GM19468 (cell line): ENCODE results near the gene DPYSL3.
"Not testable (repeated sequence)": the region's sequence is repeated elsewhere in the genome, so short reads cannot be mapped to it uniquely, and the experiment has no call there.

Source experiments
- ATAC-seq: cut with Tn5 transposase; IDR thresholded peaks from one replicate; pipeline ENCODE4 v1.9.1; 2021; ENCODE audit warnings: mild to moderate bottlenecking, moderate library complexity, moderate number of reproducible peaks; ENCODE audit not compliant: unreplicated experiment; ENCODE audit errors: extremely low read depth

Gene DPYSL3

DNA sequence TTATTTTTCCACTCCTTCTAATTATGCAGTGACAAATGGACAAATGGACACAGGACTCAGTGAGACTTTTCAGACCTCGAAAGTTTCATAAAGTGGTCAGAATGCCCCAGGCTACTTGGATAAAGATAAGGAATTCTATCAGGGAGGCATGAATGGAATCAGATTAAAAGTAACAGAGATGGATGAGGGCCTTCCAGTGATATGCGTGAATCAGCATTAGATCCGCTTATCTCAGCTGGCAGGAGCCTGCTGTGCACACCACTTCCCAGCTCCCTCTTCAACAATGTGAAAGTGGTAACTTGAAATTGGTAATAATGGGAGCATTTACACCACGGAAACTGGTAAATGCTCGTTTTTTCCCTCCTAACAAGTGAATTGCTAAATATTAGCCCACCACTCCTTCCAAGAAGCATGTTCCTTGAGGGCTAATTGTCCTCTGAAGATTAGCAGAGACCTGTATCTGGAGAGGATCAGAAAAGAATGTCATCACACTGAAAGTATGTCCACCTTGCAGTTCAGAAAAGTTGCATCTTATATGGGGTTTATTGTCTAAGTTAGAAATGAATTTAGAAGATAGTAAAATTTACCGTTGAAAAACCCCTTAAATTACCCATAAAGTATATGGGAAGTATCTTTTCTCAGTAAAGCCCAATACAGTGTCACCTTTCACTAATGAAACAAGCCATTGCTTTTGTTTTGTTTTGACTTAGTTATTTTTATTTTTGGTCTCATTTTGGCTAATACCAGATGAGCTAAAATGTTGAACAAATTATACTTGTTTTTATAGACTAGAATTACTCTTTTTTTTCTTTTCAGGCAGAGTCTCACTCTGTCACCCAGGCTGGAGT lies 125.3 kb downstream of the DPYSL3 start:
- ATAC-seq: no peak

- ATAC-seq: no peak
Observed at GRCh38 chr5:147382776-147383175, 127.1 kb downstream of the DPYSL3 start.

GRCh38 chr5:147381555-147381954 lies 128.3 kb downstream of the DPYSL3 start:
- no peak for ATAC-seq

- ATAC-seq: no peak
Observed at GRCh38 chr5:147377682-147378081, 132.2 kb downstream of the DPYSL3 start.

- ATAC-seq: no peak
Observed at GRCh38 chr5:147375151-147375550, 134.7 kb downstream of the DPYSL3 start.

- no peak for ATAC-seq
Observed at GRCh38 chr5:147373328-147373727, 136.5 kb downstream of the DPYSL3 start.

- ATAC-seq: no peak
Observed at GRCh38 chr5:147372191-147372590, 137.7 kb downstream of the DPYSL3 start.

- ATAC-seq: no peak
Observed at GRCh38 chr5:147371290-147371689, 138.6 kb downstream of the DPYSL3 start.

DNA sequence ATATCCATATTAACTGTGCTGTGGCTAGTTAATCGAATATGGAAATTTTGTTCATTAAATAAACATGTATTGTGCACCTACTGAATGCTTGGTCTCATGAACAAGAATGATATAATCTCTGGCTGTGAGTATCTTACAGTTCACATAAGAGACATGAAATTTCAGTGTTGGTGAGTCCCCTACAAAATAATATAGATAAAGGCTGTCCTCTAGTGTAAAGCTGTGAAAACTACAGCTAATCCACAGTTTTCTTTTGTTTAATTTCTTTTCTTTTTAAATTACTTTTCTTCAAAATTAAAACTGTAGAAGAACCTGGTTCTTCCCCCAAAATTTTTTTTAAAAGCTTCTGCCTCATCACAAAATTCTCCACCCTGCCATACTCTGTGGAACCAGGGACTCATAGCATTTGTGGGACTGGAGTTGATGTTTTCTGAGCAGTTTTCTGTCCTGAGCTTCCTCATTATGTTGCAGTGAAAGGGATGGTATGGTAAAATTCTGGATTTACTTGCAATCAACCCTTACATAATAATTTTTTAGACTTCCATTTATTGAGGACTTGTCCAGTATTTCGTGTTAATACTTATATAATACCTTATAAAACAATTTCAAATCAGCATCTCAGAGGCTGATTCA lies 140.0 kb downstream of the DPYSL3 start:
- no peak for ATAC-seq

DNA sequence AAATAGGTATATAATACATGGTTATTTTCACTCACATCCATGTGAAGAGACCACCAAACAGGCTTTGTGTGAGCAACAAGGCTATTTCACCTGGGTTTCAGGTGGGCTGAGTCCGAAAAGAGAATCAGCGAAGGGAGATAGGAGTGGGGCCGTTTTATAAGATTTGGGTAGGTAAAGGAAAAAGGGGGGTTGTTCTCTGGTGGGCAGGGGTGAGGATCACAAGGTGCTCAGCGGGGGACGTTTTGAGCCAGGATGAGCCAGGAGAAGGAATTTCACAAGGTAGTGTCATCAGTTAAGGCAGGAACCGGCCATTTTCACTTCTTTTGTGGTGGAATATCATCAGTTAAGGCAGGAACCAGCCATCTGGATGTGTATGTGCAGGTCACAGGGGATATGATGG lies 142.5 kb downstream of the DPYSL3 start:
- ATAC-seq: not testable (repeated sequence)

GRCh38 chr5:147361441-147362175 lies 148.3 kb downstream of the DPYSL3 start:
- ATAC-seq: no peak

GRCh38 chr5:147360816-147361215 lies 149.1 kb downstream of the DPYSL3 start:
- ATAC-seq: no peak

DNA sequence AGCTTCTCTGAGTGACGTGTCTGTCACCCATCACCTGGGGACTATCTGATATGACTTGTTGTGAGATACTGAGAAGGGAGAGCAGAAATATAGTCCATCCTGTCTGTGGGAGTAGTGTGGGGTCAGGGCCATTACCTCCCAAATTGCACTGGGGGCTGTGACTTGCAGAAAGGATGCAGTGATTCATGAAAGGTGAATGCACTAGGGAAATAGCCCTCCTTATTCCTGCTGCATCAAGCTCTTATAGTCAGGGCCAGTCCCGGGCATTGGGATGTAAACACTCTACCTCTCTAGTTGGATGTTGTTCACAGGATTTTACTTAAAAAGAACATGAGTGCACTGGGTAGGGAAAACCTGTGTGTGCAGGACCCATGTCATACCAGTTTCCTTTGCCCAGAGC lies 150.3 kb downstream of the DPYSL3 start:
- ATAC-seq: no peak

- ATAC-seq: no peak
Observed at GRCh38 chr5:147359101-147359500, 150.8 kb downstream of the DPYSL3 start.

DNA sequence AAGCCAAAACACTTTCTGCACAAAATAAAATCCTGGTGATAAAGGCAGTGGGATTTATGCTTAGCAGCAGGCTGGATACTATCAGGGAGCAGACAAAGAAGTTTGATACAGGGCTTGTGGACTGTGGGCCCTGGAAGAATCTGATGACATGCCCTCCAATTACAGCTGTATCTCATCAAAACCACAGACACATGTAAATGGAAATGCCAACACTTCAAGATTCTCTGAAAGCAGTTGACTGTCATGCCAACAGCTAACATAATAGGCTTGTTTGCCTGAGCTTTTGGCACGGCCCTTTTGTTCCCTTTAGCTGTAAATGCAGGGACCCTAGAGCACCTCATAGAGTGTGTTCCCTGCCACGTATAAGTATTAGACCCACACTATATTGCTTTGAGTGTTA lies 160.6 kb downstream of the DPYSL3 start:
- no peak for ATAC-seq

DNA sequence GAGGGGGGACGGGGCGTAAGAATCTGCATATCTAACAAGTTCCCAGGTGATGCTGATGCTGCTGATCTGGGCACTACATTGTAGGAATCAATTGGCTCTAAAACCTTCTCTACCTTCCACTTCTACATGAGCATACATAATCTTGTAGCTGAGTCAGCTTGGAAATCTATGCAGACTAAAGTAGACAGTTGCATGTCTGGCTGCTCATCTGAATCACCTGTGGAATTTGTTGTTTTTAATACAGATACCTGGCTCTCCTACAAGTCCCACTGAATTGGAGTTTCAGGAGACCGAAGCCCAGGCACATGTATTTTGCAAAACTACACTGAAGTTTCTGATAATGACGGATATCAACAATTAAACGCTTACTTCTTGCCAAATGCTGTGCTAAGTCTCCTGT lies 161.4 kb downstream of the DPYSL3 start:
- no peak for ATAC-seq

- no peak for ATAC-seq
Observed at GRCh38 chr5:147348046-147348445, 161.8 kb downstream of the DPYSL3 start.

DNA sequence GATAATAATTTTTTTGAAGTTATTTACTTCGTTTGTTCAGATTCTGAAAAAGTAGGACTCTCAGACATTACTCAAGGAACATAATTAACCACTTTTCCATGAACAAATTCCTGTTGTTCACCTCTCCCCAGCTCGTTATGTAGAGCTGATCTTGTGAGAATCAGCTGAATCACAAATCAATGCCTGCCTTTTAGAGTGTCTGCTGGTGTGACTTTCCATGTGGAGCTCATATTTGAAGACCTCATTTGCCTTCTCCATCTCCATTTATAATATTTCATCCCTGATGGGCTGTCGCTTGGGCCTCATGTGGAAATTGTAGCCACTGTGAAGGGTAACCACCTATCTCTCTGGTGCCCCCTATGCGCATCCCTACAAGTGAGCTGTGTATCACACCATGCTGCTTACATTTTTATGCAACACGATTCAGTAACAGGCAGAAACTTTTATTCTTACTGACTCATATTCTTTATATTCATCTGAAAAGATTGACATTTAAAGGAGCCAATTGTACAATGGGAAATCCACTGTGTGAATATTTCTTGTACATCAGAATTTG lies 163.8 kb downstream of the DPYSL3 start:
- ATAC-seq: no peak

GRCh38 chr5:147344861-147345260 lies 165.0 kb downstream of the DPYSL3 start:
- ATAC-seq: no peak

GRCh38 chr5:147341345-147341744 lies 168.5 kb downstream of the DPYSL3 start:
- ATAC-seq: no peak

DNA sequence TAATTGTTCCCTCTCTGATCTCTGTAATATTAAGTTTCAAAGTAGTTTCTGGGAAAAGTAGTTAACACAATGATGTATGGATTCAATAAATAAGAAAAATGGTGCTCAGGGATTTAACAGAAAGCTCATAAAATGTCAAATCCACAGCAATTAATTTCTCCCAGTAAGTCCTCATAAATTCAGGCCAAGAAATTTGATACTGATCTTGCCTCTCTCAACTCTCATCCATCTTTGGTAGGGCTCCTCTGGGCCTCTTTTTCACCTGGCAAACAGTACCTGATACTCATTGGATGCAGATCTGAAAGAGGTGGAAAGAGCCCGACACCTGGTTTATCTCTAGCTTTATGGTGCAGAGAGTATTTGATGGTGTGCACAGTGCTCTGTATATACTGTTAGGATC lies 168.9 kb downstream of the DPYSL3 start:
- ATAC-seq: no peak
